ENCODE results near the gene CLSTN2.

Gene CLSTN2

DNA sequence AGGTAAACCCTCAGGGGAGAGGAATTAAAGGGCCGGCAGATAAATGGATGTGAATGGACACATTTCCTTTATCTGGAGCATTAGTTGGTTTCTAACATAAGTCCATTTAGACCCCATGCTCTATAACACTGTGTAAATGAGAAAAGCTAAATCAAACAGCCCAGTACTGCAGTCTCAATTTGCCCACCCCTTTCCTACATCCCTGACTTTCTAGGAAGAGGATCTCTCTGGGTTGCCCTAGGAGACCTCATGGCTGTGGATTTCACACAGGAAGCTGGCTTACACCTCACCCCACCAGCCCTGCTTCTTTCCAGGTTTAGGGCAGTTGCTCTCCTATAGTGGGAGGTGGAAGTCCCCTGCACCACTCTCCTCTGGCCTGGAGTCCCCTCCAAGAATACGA lies 126.2 kb downstream of the CLSTN2 start:
- Histone ChIP-seq H2AFZ (ENCODE audit: low read length) (no peak overlapping the region), H3K9ac (ENCODE audit: low read depth, low read length, poor library complexity) (no peak overlapping the region), H3K4me3 (ENCODE audit: low read length in 2 of 2) (no peak overlapping the region), H3K36me3 (replicated peaks in 1 of 2; ENCODE audit: control insufficient read depth in 2 of 2, insufficient read depth in 2 of 2, low read length in 2 of 2) (no peaks in the 10 kb centered on the region), H3K18ac (ENCODE audit: low read length) (no peak overlapping the region), H2AK5ac (ENCODE audit: low read depth, low read length) (no peak overlapping the region), H2BK12ac (ENCODE audit: low read length) (no peak overlapping the region), H3K4me2 (ENCODE audit: insufficient read depth, low read length, poor library complexity, severe bottlenecking) (no peak overlapping the region), H3K27ac (replicated peaks; ENCODE audit: low read length) (no peak overlapping the region), H2BK120ac (ENCODE audit: low read depth, low read length) (no peak overlapping the region), H3K14ac (ENCODE audit: low read length) (no peak overlapping the region), H3K79me1 (ENCODE audit: low read depth, low read length) (no peaks in the 10 kb centered on the region), H2BK15ac (ENCODE audit: low read length) (no peak overlapping the region), H2BK5ac (ENCODE audit: low read length) (no peak overlapping the region), H4K8ac (ENCODE audit: low read depth, low read length) (no peak overlapping the region), H3K9me3 (replicated peaks in 1 of 2; ENCODE audit: control insufficient read depth in 2 of 2, insufficient read depth in 1 of 2, low read depth in 1 of 2, low read length in 2 of 2) (no peaks in the 10 kb centered on the region), H3K4me1 (ENCODE audit: control insufficient read depth in 2 of 2, insufficient read depth in 1 of 2, low read depth in 1 of 2, low read length in 2 of 2) (no peaks in the 10 kb centered on the region), H3K4ac (ENCODE audit: low read length) (no peak overlapping the region), H3K27me3 (ENCODE audit: control insufficient read depth in 3 of 3, insufficient read depth in 3 of 3, low read depth in 1 of 3, low read length in 3 of 3) (no peaks in the 10 kb centered on the region), H4K91ac (ENCODE audit: low read depth, low read length, poor library complexity) (no peak overlapping the region), H3K23ac (ENCODE audit: low read depth, low read length, poor library complexity) (no peak overlapping the region)
- WGBS, 2 donors (ENCODE audit: extremely low coverage in 2 of 2, insufficient read length in 2 of 2, insufficient replicate concordance in 1 of 2) = no CpG with 5 or more reads among the region's 2 CpGs
- DNase-seq (ENCODE audit: low spot score) = no peak

DNA sequence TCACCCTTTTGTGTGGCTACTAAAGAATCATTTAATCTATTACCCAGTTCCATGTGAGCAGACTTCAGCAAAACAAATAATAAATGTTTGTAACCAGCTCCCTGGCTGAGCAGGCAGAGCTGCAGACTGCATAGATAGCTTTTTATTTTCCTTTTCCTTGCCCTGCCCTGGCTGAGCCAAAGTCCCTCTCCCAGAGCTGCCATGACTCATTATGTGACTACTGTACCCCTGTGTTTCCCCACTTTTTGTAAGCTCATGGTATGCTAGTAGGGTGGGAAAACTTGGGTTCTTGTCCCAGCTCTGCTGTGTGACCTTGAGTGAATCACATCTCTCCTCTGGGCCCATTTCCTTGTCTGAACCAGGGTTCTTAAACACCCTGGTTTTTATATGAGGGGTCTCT lies 127.5 kb downstream of the CLSTN2 start:
- no peak overlapping the region for H3K4me3 ChIP-seq (ENCODE audit: low read length in 2 of 2)
- no peaks in the 10 kb centered on the region for H3K4me1 ChIP-seq (ENCODE audit: control insufficient read depth in 2 of 2, insufficient read depth in 1 of 2, low read depth in 1 of 2, low read length in 2 of 2)
- no peak overlapping the region for H4K91ac ChIP-seq (ENCODE audit: low read depth, low read length, poor library complexity)
- H3K36me3 ChIP-seq (replicated peaks in 1 of 2; ENCODE audit: control insufficient read depth in 2 of 2, insufficient read depth in 2 of 2, low read length in 2 of 2) = no peaks in the 10 kb centered on the region
- H3K79me1 ChIP-seq (ENCODE audit: low read depth, low read length) = no peaks in the 10 kb centered on the region
- peak overlapping the region; percentile 46 for H3K9ac ChIP-seq (ENCODE audit: low read depth, low read length, poor library complexity)
- no peak overlapping the region for H3K23ac ChIP-seq (ENCODE audit: low read depth, low read length, poor library complexity)
- H4K8ac ChIP-seq (ENCODE audit: low read depth, low read length) = no peak overlapping the region
- H3K9me3 ChIP-seq (replicated peaks in 1 of 2; ENCODE audit: control insufficient read depth in 2 of 2, insufficient read depth in 1 of 2, low read depth in 1 of 2, low read length in 2 of 2) = no peaks in the 10 kb centered on the region
- H3K27ac ChIP-seq (replicated peaks; ENCODE audit: low read length) = no peak overlapping the region
- H3K4ac ChIP-seq (ENCODE audit: low read length) = no peak overlapping the region
- no peak overlapping the region for H2BK12ac ChIP-seq (ENCODE audit: low read length)
- H3K27me3 ChIP-seq (ENCODE audit: control insufficient read depth in 3 of 3, insufficient read depth in 3 of 3, low read depth in 1 of 3, low read length in 3 of 3) = no peaks in the 10 kb centered on the region
- H2AK5ac ChIP-seq (ENCODE audit: low read depth, low read length) = no peak overlapping the region
- H3K14ac ChIP-seq (ENCODE audit: low read length) = no peak overlapping the region
- H3K4me2 ChIP-seq (ENCODE audit: insufficient read depth, low read length, poor library complexity, severe bottlenecking) = no peak overlapping the region
- no peak overlapping the region for H2BK5ac ChIP-seq (ENCODE audit: low read length)
- H3K18ac ChIP-seq (ENCODE audit: low read length) = no peak overlapping the region
- no peak for DNase-seq (ENCODE audit: low spot score)
- no peak overlapping the region for H2AFZ ChIP-seq (ENCODE audit: low read length)
- H2BK120ac ChIP-seq (ENCODE audit: low read depth, low read length) = no peak overlapping the region
- H2BK15ac ChIP-seq (ENCODE audit: low read length) = no peak overlapping the region

DNA sequence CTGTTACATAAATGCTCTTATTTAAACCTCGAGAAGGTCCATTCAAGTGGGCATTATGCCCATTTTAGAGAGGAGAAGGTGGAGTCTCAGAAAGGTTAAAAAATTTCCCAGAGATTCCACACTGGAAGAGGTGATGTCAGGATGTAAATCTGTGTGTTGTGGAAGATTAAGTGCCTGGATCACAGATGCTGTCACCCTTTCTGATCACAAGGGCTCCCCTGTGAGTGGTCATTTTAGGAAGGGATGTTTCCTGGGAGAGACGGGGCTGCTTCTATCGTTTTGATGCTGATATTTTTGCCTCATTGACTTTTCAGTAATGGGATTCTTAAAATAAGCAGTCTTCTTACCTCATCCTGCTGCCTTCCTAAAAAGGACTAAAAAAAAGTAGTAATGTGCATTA lies 132.5 kb downstream of the CLSTN2 start:
- no peak overlapping the region for H3K23ac ChIP-seq (ENCODE audit: low read depth, low read length, poor library complexity)
- no peak overlapping the region for H4K91ac ChIP-seq (ENCODE audit: low read depth, low read length, poor library complexity)
- no CpG with 5 or more reads among the region's 3 CpGs for WGBS, 2 donors (ENCODE audit: extremely low coverage in 2 of 2, insufficient read length in 2 of 2, insufficient replicate concordance in 1 of 2)
- no peaks in the 10 kb centered on the region for H3K4me1 ChIP-seq (ENCODE audit: control insufficient read depth in 2 of 2, insufficient read depth in 1 of 2, low read depth in 1 of 2, low read length in 2 of 2)
- H2AK5ac ChIP-seq (ENCODE audit: low read depth, low read length) = no peak overlapping the region
- no peaks in the 10 kb centered on the region for H3K79me1 ChIP-seq (ENCODE audit: low read depth, low read length)
- no peak overlapping the region for H2BK120ac ChIP-seq (ENCODE audit: low read depth, low read length)
- no peak overlapping the region for H3K18ac ChIP-seq (ENCODE audit: low read length)
- no peak overlapping the region for H3K4ac ChIP-seq (ENCODE audit: low read length)
- H3K27me3 ChIP-seq (ENCODE audit: control insufficient read depth in 3 of 3, insufficient read depth in 3 of 3, low read depth in 1 of 3, low read length in 3 of 3) = no peaks in the 10 kb centered on the region
- H3K4me3 ChIP-seq (ENCODE audit: low read length in 2 of 2) = no peak overlapping the region
- H3K4me2 ChIP-seq (ENCODE audit: insufficient read depth, low read length, poor library complexity, severe bottlenecking) = no peak overlapping the region
- H2AFZ ChIP-seq (ENCODE audit: low read length) = no peak overlapping the region
- DNase-seq (ENCODE audit: low spot score) = no peak
- no peaks in the 10 kb centered on the region for H3K36me3 ChIP-seq (replicated peaks in 1 of 2; ENCODE audit: control insufficient read depth in 2 of 2, insufficient read depth in 2 of 2, low read length in 2 of 2)
- H3K14ac ChIP-seq (ENCODE audit: low read length) = no peak overlapping the region
- no peak overlapping the region for H3K9ac ChIP-seq (ENCODE audit: low read depth, low read length, poor library complexity)
- H2BK15ac ChIP-seq (ENCODE audit: low read length) = no peak overlapping the region
- no peak overlapping the region for H2BK5ac ChIP-seq (ENCODE audit: low read length)
- H3K27ac ChIP-seq (replicated peaks; ENCODE audit: low read length) = no peak overlapping the region
- H4K8ac ChIP-seq (ENCODE audit: low read depth, low read length) = no peak overlapping the region
- H3K9me3 ChIP-seq (replicated peaks in 1 of 2; ENCODE audit: control insufficient read depth in 2 of 2, insufficient read depth in 1 of 2, low read depth in 1 of 2, low read length in 2 of 2) = no peaks in the 10 kb centered on the region
- H2BK12ac ChIP-seq (ENCODE audit: low read length) = no peak overlapping the region

DNA sequence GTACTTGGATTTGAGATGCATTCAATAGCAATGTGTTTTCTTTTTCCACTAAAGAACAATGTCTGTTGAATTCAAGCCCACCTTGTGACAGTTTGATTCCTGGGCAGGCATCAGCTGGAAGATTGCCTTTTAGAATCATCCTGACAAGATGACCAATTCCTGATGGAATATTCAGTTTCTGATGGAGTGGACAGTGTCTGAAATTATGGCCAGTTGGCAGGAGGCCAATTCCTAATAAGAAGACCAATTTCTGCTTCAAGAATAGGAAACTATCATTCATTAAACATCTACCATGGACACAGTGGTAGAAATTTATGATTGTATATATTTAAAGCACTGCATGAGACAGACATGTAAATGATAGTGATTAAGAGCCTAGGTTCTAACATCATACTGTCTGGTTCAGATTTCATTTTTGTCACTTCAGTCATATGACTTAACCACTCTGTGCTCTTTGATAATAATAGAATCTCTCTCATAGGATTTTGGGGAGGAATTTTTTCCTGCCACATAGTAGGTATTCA lies 133.6 kb downstream of the CLSTN2 start:
- Histone ChIP-seq H2BK15ac (ENCODE audit: low read length) (no peak overlapping the region), H3K36me3 (replicated peaks in 1 of 2; ENCODE audit: control insufficient read depth in 2 of 2, insufficient read depth in 2 of 2, low read length in 2 of 2) (no peaks in the 10 kb centered on the region), H2AFZ (ENCODE audit: low read length) (no peak overlapping the region), H3K4me3 (ENCODE audit: low read length in 2 of 2) (no peak overlapping the region), H3K9me3 (replicated peaks in 1 of 2; ENCODE audit: control insufficient read depth in 2 of 2, insufficient read depth in 1 of 2, low read depth in 1 of 2, low read length in 2 of 2) (no peaks in the 10 kb centered on the region), H3K4me1 (ENCODE audit: control insufficient read depth in 2 of 2, insufficient read depth in 1 of 2, low read depth in 1 of 2, low read length in 2 of 2) (no peaks in the 10 kb centered on the region), H2BK120ac (ENCODE audit: low read depth, low read length) (no peak overlapping the region), H4K91ac (ENCODE audit: low read depth, low read length, poor library complexity) (no peak overlapping the region), H2AK5ac (ENCODE audit: low read depth, low read length) (no peak overlapping the region), H3K27me3 (ENCODE audit: control insufficient read depth in 3 of 3, insufficient read depth in 3 of 3, low read depth in 1 of 3, low read length in 3 of 3) (no peaks in the 10 kb centered on the region), H3K79me1 (ENCODE audit: low read depth, low read length) (no peaks in the 10 kb centered on the region), H2BK12ac (ENCODE audit: low read length) (no peak overlapping the region), H4K8ac (ENCODE audit: low read depth, low read length) (no peak overlapping the region), H3K4ac (ENCODE audit: low read length) (no peak overlapping the region), H3K4me2 (ENCODE audit: insufficient read depth, low read length, poor library complexity, severe bottlenecking) (no peak overlapping the region), H3K9ac (ENCODE audit: low read depth, low read length, poor library complexity) (no peak overlapping the region), H3K23ac (ENCODE audit: low read depth, low read length, poor library complexity) (no peak overlapping the region), H2BK5ac (ENCODE audit: low read length) (no peak overlapping the region), H3K18ac (ENCODE audit: low read length) (no peak overlapping the region), H3K27ac (replicated peaks; ENCODE audit: low read length) (no peak overlapping the region), H3K14ac (ENCODE audit: low read length) (no peak overlapping the region)
- DNase-seq (ENCODE audit: low spot score) = no peak

All from neuronal stem cell (in vitro differentiated cells).